SKM-1 treated with dmso at 0.1 percent for 144 hours (cell line): ENCODE measurements around the gene ZNF133.
A peak's percentile ranks its signal among the peaks of the same experiment; 100 is the strongest.
"Not testable (repeated sequence)": the region's sequence is repeated elsewhere in the genome, so short reads cannot be mapped to it uniquely, and the experiment has no call there.

ENCODE experiments used
- DNase-seq: peaks from one replicate; lab custom pipeline; 2025; ENCODE audit not compliant: unreplicated experiment; lab: John Stamatoyannopoulos, UW

The ZNF133 gene

DNA sequence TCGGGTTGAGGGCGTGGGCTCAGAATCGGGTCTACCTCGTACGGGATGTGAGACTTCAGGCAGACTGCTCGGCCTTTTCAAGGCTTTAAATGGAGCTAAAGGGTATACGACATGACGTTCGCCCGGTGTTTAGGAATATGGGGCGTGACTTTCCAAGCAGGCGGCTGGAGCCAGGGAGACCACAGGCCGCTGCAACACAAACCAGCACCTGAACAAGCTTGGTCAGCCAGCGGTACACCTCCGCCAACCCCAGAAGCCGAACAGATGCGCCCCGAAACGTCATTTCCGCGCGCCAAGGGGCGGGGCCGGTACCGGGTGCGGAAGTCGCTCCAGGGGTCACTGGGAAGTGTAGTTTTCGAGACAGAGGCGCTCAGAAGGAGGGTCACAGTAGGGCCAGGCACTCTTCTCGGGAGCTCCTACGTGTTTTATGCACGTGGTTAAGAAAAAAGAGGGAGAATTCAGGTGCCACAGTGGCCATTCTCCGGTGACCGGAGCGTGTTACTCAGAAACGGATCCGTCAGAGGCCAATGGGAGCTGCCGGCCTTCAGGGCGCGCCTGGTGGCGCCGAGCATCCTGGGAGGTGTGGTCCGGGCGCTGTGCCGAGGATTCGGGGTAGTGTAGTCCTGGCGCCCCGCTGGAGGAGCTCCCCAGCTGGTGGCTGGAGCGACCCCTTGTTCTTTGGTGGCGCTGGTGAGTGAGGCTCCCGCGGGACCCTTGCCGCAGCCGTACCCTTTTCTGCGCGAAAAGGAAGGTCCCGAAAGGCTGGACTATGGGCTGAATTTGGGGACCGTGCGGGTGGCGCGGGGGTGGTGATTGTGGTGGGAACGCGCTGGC, at the start of gene ZNF133:
ZNF133 (plus strand) TSS at position 613 of the 834 bp plus-strand sequence. CDS start 17,160 bp downstream, outside the sequence.
- DNase-seq: peak; percentile 51

- no peak for DNase-seq
Measured at GRCh38 chr20:18240997-18241396, 47.3 kb upstream of the ZNF133 start.

DNA sequence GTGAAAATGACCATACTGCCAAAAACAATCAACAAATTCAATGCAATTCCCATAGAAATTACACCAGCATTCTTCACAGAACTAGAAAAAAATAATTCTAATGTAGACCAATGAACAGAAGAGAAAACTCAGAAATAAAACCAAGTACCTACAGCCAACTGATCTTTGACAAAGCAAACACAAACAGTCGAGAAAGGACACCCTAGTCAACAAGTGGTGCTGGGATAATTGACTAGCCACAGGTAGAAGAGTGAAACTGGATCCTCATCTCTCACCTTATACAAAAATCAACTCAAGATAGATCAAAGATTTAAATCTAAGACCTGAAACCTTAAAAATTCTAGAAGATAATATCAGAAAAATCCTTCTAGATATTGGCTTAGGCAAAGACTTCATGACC, 44.5 kb upstream of the ZNF133 start:
- DNase-seq: no peak

DNA sequence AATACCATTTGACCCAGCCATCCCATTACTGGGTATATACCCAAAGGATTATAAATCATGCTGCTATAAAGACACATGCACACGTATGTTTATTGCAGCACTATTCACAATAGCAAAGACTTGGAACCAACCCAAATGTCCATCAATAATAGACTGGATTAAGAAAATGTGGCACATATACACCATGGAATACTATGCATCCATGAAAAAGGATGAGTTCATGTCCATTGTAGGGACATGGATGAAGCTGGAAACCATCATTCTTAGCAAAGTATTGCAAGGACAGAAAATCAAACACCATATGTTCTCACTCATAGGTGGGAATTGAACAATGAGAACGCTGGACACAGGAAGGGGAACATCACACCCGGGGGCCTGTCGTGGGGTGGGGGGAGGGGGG, 39.8 kb upstream of the ZNF133 start:
- not testable (repeated sequence) for DNase-seq

DNA sequence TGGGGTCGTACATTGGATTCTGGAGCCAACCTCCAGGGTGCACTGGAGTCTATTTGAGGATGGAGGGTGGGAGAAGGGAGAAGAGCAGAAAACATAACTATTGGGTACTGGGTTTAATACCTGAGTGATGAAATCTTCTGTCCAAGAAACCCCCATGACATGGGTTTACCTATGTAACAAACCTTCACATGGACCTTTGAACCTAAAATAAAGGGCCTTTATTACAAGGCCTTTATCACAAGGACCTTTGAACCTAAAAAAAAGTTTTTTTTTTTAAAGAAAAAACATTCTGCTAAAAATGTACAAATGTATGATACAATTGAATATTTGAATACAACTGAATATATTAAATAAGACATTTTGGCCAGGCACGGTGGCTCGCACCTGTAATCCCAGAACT, 38.1 kb upstream of the ZNF133 start:
- DNase-seq: no peak

DNA sequence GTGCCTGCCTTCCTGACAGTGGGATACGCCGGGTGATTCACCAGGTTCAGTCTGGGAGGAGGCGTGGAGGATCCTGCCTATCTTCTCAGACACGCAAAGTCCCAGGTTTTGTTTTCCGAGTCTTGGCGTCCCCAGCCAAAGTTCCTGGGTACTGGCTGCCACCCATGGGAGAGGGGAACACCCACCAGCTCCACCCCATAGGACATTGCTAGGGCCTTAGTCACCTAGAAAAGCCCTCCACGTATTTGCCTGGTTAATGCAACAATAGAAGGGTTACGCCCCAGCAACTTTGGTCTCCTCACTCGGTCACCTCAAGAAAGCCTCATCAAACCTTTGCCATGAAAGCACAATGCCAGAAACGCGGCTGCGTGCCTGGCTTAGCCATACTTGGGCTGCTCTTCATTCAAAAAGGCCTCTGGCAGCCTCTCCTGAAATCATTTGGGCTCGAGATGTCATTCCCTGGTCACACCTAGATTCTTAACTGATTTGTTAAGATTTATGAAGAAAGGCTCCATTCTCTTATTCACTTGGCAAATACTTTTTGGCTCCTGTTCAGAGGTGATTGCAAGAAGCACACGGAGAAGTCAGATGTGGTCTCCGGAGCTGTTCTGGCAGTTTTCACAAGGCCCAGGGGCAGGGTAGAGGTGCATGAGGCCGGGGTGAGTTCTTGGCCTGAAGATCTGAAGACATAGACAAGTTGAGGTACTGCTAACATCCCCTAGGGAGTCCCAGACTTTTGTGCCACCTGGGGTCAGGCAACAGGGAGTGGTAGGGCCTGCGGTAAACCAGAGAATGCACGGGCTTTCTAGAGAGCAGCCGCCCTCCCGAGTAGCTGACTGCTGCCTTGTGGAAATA, 35.5 kb upstream of the ZNF133 start:
- DNase-seq: no peak

DNA sequence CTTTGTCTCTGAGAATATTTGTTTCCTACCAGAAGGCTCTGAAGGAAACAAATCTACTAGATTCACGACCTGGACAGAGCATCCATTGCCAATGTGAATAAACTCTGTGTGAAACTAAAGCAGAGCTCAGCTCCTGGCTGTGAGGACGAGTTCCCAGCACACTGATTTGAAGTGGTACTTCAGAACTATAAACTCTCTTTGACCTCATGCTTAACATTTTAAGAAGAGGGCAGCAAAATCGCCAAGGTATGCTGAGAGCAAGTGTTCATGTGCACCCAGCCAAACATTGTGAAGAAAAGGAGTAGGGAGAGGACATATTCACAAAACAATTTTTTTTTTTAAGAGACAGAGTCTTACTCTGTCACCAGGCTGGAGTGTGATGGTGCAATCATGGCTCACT, 33.7 kb upstream of the ZNF133 start:
- no peak for DNase-seq

DNA sequence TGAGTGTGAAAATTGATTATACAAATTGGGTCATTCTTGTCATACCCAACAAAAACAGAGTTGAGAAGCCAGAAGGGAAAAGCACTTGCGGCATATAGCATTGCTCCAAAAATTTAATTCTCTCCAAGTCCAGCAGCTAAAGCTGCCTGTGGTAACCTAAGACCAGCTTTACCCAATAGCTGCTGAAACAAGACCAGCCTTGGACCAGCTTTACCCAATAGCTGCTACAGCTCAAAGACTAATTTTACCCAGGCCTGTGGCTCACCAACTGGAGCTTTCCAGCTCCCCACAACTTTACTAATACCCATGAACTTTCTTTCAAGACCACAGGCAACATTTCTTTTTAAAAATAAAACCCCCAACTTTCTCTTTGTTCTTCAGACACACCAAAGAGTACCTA, 32.8 kb upstream of the ZNF133 start:
- no peak for DNase-seq

DNA sequence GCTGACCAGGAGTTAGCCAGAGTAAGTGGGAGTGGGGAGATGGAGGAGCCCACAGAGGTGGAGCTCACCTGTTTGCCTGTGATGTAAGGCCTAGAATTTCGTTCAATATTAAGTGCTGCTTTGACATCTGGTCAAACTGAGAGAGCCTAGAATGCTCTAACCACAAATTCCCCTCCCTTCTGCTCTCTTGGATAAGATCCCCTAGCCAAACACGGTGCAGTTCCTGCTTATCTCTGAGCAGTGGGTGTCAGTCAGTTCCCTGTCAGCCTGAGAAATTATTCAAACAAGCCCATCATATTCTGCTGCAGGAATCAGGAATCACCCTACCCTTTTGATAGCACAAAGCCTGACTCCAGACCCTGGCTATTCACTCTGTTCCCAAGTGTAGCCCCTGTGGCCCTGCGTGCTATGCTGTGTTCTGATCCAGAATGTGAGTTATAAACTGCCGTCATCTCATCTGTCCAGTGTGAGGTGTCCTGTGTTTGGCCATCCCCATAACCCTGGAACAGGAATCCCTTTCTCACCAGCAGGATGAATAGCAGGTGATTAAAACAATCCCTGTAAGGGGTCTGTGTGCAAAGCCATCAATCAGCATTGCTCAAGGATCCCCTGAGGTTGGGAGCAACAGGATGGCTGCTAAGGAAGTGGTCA, 31.8 kb upstream of the ZNF133 start:
- no peak for DNase-seq

DNA sequence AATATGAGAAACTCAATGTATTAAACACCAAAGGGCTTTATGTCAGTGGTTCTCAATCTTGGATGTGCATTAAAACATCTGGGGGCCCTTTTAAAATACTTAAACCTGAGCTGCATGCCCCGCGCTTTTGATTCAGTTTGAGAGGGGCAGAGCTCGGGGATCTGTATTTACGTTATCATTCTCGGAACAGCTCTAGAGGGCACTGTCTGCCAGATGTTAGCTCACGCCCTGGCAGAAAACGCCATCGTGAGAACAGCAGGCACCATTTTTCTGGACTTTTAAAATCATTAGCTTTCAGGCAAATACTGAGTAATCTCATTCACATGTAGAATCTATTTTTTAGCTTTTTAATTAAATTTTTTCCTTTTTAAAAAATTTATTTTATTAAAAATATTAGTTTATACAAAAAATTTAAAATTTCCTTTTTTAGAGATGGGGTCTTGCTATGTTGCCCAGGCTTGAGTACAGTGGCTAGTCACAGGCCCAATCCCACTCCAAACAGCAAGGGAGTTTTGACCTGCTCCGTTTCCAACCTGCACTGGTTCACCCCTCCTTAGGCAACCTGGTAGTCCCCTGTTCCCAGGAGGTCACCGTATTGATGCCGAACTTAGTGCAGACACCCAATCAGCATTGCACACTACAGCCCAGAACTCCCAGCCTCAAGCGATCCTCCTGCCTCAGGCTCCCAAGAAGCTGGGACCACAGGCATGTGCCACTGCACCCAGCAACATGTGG, 30.0 kb upstream of the ZNF133 start:
- DNase-seq: no peak

- no peak for DNase-seq
Measured at GRCh38 chr20:18259730-18260129, 28.6 kb upstream of the ZNF133 start.

DNA sequence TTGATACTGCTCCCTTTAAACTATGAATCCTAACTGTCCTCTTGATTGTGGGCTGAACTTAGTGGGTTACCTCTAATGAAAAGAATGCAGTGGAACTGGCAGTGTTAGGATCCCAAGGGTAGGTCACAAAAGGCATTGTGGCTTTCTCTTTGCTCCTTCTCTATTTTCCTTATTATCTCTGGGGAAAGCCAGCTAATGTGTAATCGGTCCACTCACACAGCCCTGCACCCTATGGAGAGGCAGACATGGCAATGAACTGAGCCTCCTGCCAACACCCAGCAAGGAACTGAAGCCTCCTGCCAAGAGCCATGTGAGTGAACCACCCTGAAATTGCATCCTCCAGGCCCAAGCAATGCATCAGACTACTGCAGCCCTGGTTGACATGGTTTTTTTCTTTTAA, 24.6 kb upstream of the ZNF133 start:
- DNase-seq: no peak

GRCh38 chr20:18265441-18265840, 22.9 kb upstream of the ZNF133 start:
- DNase-seq: no peak

GRCh38 chr20:18266282-18266681, 22.0 kb upstream of the ZNF133 start:
- DNase-seq: no peak

GRCh38 chr20:18267815-18268214, 20.5 kb upstream of the ZNF133 start:
- DNase-seq: no peak

DNA sequence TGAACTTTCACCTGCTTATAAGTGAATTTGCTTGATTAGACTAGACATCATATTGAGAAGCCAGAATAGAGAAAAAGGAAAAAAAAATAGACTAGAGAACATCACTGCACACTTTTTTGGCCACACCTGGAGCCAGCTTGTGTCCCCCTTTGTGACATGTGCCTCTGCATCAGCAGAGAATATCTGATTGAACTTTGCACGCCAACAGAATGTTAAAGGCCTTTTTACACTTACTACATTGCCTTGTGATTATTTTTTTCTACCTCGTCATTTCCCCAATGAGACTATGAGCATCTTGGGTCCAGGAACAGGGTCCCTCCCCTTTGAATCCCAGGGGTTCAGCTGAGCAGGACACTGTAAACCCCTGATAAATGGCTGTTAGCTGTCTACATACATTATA, 17.2 kb upstream of the ZNF133 start:
- DNase-seq: no peak

DNA sequence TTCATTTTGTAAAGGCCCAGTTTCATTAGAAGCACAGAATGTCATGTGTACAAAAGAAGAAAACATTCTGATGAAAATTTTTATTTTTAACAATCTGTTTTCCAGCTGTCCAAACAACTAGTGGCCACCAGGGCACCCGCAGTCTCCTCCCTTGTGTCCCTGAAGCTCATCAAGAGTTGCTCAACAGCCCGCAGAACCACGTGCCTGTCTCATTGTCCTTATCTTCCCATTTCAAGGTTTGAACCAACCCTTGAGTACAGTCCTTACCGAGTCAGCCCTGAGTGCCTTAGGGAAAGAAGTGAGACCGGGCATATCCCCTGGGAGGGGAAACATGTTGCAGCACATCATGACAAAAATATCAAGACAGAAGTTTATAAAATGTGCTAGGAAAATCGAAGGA, 15.9 kb upstream of the ZNF133 start:
- DNase-seq: peak; percentile 32

DNA sequence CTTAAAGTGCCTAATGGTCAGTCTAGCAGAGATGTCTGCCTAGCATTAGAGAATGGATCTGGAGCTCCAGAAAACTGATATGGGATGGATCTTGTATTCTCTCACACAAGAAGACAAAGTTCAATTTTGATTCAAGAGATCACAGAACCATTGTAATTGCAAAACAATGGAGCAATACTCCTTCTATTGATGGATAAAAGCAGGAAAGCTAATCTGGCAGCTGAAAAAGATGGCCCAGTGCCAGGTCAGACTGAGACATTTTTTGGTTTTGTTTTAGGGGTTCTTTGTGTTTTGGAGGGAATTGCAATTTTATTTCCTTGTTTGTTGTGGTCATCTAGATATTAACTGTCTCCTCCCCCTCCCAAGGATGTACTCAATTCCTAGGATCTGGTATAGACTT, 14.6 kb upstream of the ZNF133 start:
- DNase-seq: no peak

DNA sequence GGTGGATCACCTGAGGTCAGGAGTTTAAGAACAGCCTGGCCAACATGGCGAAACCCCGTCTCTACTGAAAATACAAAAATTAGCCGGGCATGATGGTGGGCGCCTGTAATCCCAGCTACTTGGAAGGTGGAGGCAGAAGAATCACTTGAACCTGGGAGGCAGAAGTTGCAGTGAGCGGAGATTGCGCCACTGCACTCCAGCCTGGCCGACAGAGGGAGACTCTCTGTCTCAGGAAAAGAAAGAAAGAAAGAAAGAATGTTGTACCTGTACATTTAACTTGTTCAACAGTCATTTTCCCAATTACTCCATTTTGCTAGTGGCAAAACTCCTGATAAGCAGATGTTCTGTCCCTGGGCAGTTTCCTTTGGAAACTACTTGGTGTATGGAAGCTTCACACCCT, 12.4 kb upstream of the ZNF133 start:
- not testable (repeated sequence) for DNase-seq

- peak; percentile 10 for DNase-seq
Measured at GRCh38 chr20:18276821-18277220, 11.5 kb upstream of the ZNF133 start.

- no peak for DNase-seq
Measured at GRCh38 chr20:18279242-18279641, 9.1 kb upstream of the ZNF133 start.
